Neuronal stem cell (in vitro differentiated cells): ENCODE data around the gene CXCR4.

ENCODE experiments used
- DNase-seq: peaks from one replicate; pipeline ENCODE4 v3.0.0-alpha.2; 2013; ENCODE audit warnings: low spot score
- H2AFZ ChIP-seq: one replicate; pipeline ENCODE4 v1.6.1; 2013; ENCODE audit warnings: mild to moderate bottlenecking, low read length, inconsistent platforms
- H2AK5ac ChIP-seq: 2 replicates; pipeline ENCODE4 v1.6.1; 2013; ENCODE audit warnings: low read depth, mild to moderate bottlenecking, inconsistent platforms, low read length, moderate library complexity, mixed read lengths
- H2BK120ac ChIP-seq: 2 replicates; pipeline ENCODE4 v1.6.1; 2013; ENCODE audit warnings: low read depth, mild to moderate bottlenecking, inconsistent platforms, low read length, moderate library complexity, mixed read lengths
- H2BK12ac ChIP-seq: one replicate; pipeline ENCODE4 v1.6.1; 2013; ENCODE audit warnings: low read length, inconsistent platforms
- H2BK15ac ChIP-seq: 2 replicates; pipeline ENCODE4 v1.6.1; 2013; ENCODE audit warnings: mild to moderate bottlenecking, low read length, inconsistent platforms, mixed read lengths
- H2BK5ac ChIP-seq: one replicate; pipeline ENCODE4 v1.6.1; 2013; ENCODE audit warnings: inconsistent platforms, mild to moderate bottlenecking, low read length, moderate library complexity
- H3K14ac ChIP-seq: one replicate; pipeline ENCODE4 v1.6.1; 2013; ENCODE audit warnings: low read length, inconsistent platforms
- H3K18ac ChIP-seq: 2 replicates; pipeline ENCODE4 v1.6.1; 2013; ENCODE audit warnings: low read length, inconsistent platforms
- H3K23ac ChIP-seq: 2 replicates; pipeline ENCODE4 v1.6.1; 2013; ENCODE audit warnings: low read depth, mild to moderate bottlenecking, mixed read lengths, low read length, inconsistent platforms; ENCODE audit not compliant: poor library complexity
- H3K27ac ChIP-seq: replicated peaks from 3 replicates; pipeline ENCODE4 v1.5.1; 2013; ENCODE audit warnings: low read length, inconsistent platforms
- H3K27me3 ChIP-seq, 3 experiments: 2 replicates each; pipeline ENCODE4 v1.6.1; 2013; ENCODE audit warnings: low read length in 3 of 3, mild to moderate bottlenecking in 2 of 3, inconsistent platforms in 1 of 3, low read depth in 1 of 3, mixed read lengths in 1 of 3, moderate library complexity in 1 of 3; ENCODE audit not compliant: control insufficient read depth in 3 of 3, insufficient read depth in 3 of 3
- H3K36me3 ChIP-seq, 2 donors: replicated peaks in 1 of 2; 2 replicates each; pipeline ENCODE4 v1.6.1; 2013; ENCODE audit warnings: low read length in 2 of 2; ENCODE audit not compliant: control insufficient read depth in 2 of 2, insufficient read depth in 2 of 2
- H3K4ac ChIP-seq: 2 replicates; pipeline ENCODE4 v1.6.1; 2013; ENCODE audit warnings: inconsistent platforms, mild to moderate bottlenecking, low read length, moderate library complexity
- H3K4me1 ChIP-seq, 2 donors: 1 replicate in 1 of 2; 2 replicates in 1 of 2; pipeline ENCODE4 v1.6.1; 2013; ENCODE audit warnings: low read length in 2 of 2, low read depth in 1 of 2; ENCODE audit not compliant: control insufficient read depth in 2 of 2, insufficient read depth in 1 of 2
- H3K4me2 ChIP-seq: one replicate; pipeline ENCODE4 v1.6.1; 2013; ENCODE audit warnings: mild to moderate bottlenecking, low read length, inconsistent platforms; ENCODE audit not compliant: insufficient read depth, poor library complexity, severe bottlenecking
- H3K4me3 ChIP-seq, 2 donors: 2 replicates each; pipeline ENCODE4 v1.5.1; 2013; ENCODE audit warnings: low read length in 2 of 2, mild to moderate bottlenecking in 2 of 2, inconsistent platforms in 1 of 2, moderate library complexity in 1 of 2
- H3K79me1 ChIP-seq: one replicate; pipeline ENCODE4 v1.6.1; 2013; ENCODE audit warnings: low read depth, mild to moderate bottlenecking, inconsistent platforms, low read length, moderate library complexity
- H3K9ac ChIP-seq: one replicate; pipeline ENCODE4 v1.6.1; 2013; ENCODE audit warnings: mild to moderate bottlenecking, low read depth, low read length, inconsistent platforms; ENCODE audit not compliant: poor library complexity
- H3K9me3 ChIP-seq, 2 donors: replicated peaks in 1 of 2; 2 replicates each; pipeline versions ENCODE3 to v1.6.1; 2013; ENCODE audit warnings: low read length in 2 of 2, mild to moderate bottlenecking in 2 of 2, inconsistent platforms in 1 of 2, low read depth in 1 of 2, mixed read lengths in 1 of 2, moderate library complexity in 1 of 2; ENCODE audit not compliant: control insufficient read depth in 2 of 2, insufficient read depth in 1 of 2
- H4K8ac ChIP-seq: one replicate; pipeline ENCODE4 v1.6.1; 2013; ENCODE audit warnings: low read depth, mild to moderate bottlenecking, inconsistent platforms, low read length, moderate library complexity
- H4K91ac ChIP-seq: one replicate; pipeline ENCODE4 v1.6.1; 2013; ENCODE audit warnings: low read length, low read depth, mild to moderate bottlenecking, inconsistent platforms; ENCODE audit not compliant: poor library complexity
- WGBS, 2 donors: extraction: QIAGEN DNeasy Blood & Tissue Kit; methylation state at CpG; one replicate each; pipeline ENCODE4 v1.1.7; 2013; ENCODE audit warnings: missing lambda C conversion rate in 2 of 2, mixed read lengths in 1 of 2; ENCODE audit not compliant: insufficient read length in 2 of 2, insufficient replicate concordance in 1 of 2; ENCODE audit errors: extremely low coverage in 2 of 2; 5-methylcytosine and 5-hydroxymethylcytosine counted together

CXCR4 gene

GRCh38 chr2:136104977-136105376, 13.0 kb downstream of the CXCR4 start:
- Histone ChIP-seq H3K23ac (no peak overlapping the region), H4K91ac (no peak overlapping the region), H2BK15ac (no peak overlapping the region), H2BK12ac (no peak overlapping the region), H3K9ac (no peak overlapping the region), H3K27ac (no peak overlapping the region), H3K4me2 (no peak overlapping the region), H2BK120ac (no peak overlapping the region), H3K36me3 (no peaks in the 10 kb centered on the region), H2AFZ (no peak overlapping the region), H3K4me1 (peaks cover 3 to 7% of the 10 kb centered on the region in 2 donors), H3K79me1 (no peaks in the 10 kb centered on the region), H3K4me3 (no peak overlapping the region), H3K27me3 (peaks cover 0 to 10% (median 2%) of the 10 kb centered on the region in 3 experiments), H3K18ac (no peak overlapping the region), H2BK5ac (no peak overlapping the region), H3K4ac (no peak overlapping the region), H4K8ac (no peak overlapping the region), H3K9me3 (peaks cover 0 to 1% of the 10 kb centered on the region in 2 donors), H2AK5ac (no peak overlapping the region), H3K14ac (no peak overlapping the region)
- no peak for DNase-seq
- no CpG with 5 or more reads among the region's 3 CpGs for WGBS, 2 donors

GRCh38 chr2:136101042-136101441, 16.9 kb downstream of the CXCR4 start:
- H3K36me3 ChIP-seq = no peaks in the 10 kb centered on the region
- no peak overlapping the region for H4K91ac ChIP-seq
- no peak overlapping the region for H2BK5ac ChIP-seq
- no peak overlapping the region for H3K14ac ChIP-seq
- no peak overlapping the region for H3K4ac ChIP-seq
- H3K79me1 ChIP-seq = no peaks in the 10 kb centered on the region
- WGBS, 2 donors = no CpG with 5 or more reads among the region's 2 CpGs
- H2AFZ ChIP-seq = no peak overlapping the region
- H2BK12ac ChIP-seq = no peak overlapping the region
- H3K4me2 ChIP-seq = no peak overlapping the region
- H3K27me3 ChIP-seq = peaks cover 0 to 15% (median 2%) of the 10 kb centered on the region in 3 experiments
- H3K23ac ChIP-seq = no peak overlapping the region
- H3K4me1 ChIP-seq = no peaks in the 10 kb centered on the region
- no peak for DNase-seq
- H3K9me3 ChIP-seq = peaks cover 0 to 1% of the 10 kb centered on the region in 2 donors
- H2BK120ac ChIP-seq = no peak overlapping the region
- no peak overlapping the region for H3K9ac ChIP-seq
- H4K8ac ChIP-seq = no peak overlapping the region
- H3K27ac ChIP-seq = no peak overlapping the region
- H3K18ac ChIP-seq = no peak overlapping the region
- no peak overlapping the region for H2AK5ac ChIP-seq
- H3K4me3 ChIP-seq = no peak overlapping the region
- H2BK15ac ChIP-seq = no peak overlapping the region

- Histone ChIP-seq H3K14ac (no peak overlapping the region), H2BK120ac (no peak overlapping the region), H3K4me2 (no peak overlapping the region), H4K91ac (no peak overlapping the region), H3K79me1 (no peaks in the 10 kb centered on the region), H3K36me3 (no peaks in the 10 kb centered on the region), H2BK12ac (no peak overlapping the region), H3K9ac (no peak overlapping the region), H3K4me1 (peaks cover 0 to under 1% of the 10 kb centered on the region in 2 donors), H3K23ac (no peak overlapping the region), H3K4me3 (no peak overlapping the region), H2BK15ac (no peak overlapping the region), H2AFZ (no peak overlapping the region), H3K9me3 (no peaks in the 10 kb centered on the region), H3K27ac (no peak overlapping the region), H4K8ac (no peak overlapping the region), H2BK5ac (no peak overlapping the region), H3K4ac (no peak overlapping the region), H3K18ac (no peak overlapping the region), H2AK5ac (no peak overlapping the region), H3K27me3 (peaks cover 0 to 24% (median 2%) of the 10 kb centered on the region in 3 experiments)
- 100% methylated on average over 1 of the region's 4 CpGs; no CpG with 5 or more reads in 1 of the 2 donors for WGBS, 2 donors
- DNase-seq = no peak
These were observed 19.5 kb downstream of the CXCR4 start for GRCh38 chr2:136098441-136098840.

DNA sequence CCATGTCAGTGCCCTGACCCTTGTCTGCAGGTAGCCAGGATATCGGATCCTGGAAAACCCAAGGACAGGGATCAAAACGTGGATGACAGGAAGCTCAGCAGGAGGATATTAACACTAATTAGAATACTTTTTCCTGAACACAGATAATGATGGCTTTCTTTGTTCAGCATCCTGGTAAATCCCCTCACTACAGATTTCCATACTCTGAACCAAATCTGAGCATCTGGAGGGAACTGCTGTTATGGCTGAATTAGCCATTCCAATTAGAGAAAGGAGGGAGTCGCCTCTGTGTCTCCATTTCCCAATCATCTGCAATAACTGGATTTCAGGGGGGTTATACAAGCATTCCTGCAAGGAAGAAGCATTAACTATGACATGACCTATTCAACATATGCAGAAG, 24.4 kb downstream of the CXCR4 start:
- H2BK12ac ChIP-seq = no peak overlapping the region
- no peak for DNase-seq
- H3K4ac ChIP-seq = no peak overlapping the region
- no peak overlapping the region for H3K18ac ChIP-seq
- H3K9ac ChIP-seq = no peak overlapping the region
- no peak overlapping the region for H4K91ac ChIP-seq
- no peaks in the 10 kb centered on the region for H3K79me1 ChIP-seq
- no CpG with 5 or more reads among the region's 3 CpGs for WGBS, 2 donors
- H3K9me3 ChIP-seq = no peaks in the 10 kb centered on the region
- H3K27ac ChIP-seq = no peak overlapping the region
- H3K36me3 ChIP-seq = no peaks in the 10 kb centered on the region
- H2BK5ac ChIP-seq = no peak overlapping the region
- H3K4me3 ChIP-seq = no peak overlapping the region
- peaks cover 0 to 1% of the 10 kb centered on the region in 2 donors for H3K4me1 ChIP-seq
- H3K14ac ChIP-seq = no peak overlapping the region
- H3K27me3 ChIP-seq = peaks cover 0 to 29% (median 0%) of the 10 kb centered on the region in 3 experiments
- H3K23ac ChIP-seq = no peak overlapping the region
- no peak overlapping the region for H3K4me2 ChIP-seq
- H2BK120ac ChIP-seq = no peak overlapping the region
- no peak overlapping the region for H2BK15ac ChIP-seq
- no peak overlapping the region for H4K8ac ChIP-seq
- no peak overlapping the region for H2AFZ ChIP-seq
- H2AK5ac ChIP-seq = no peak overlapping the region
